T follicular helper cell (primary cell): ENCODE results near the gene ABR.
"Not testable (repeated sequence)": the region's sequence is repeated elsewhere in the genome, so short reads cannot be mapped to it uniquely, and the experiment has no call there.

Experiments
- DNase-seq: peaks from one replicate; pipeline ENCODE4 v3.0.0-alpha.2; 2020; ENCODE audit warnings: low read depth

Gene ABR

GRCh38 chr17:1147664-1148063 lies 32.1 kb downstream of the ABR start:
- no peak for DNase-seq

GRCh38 chr17:1146561-1147265 lies 33.1 kb downstream of the ABR start:
- no peak for DNase-seq

DNA sequence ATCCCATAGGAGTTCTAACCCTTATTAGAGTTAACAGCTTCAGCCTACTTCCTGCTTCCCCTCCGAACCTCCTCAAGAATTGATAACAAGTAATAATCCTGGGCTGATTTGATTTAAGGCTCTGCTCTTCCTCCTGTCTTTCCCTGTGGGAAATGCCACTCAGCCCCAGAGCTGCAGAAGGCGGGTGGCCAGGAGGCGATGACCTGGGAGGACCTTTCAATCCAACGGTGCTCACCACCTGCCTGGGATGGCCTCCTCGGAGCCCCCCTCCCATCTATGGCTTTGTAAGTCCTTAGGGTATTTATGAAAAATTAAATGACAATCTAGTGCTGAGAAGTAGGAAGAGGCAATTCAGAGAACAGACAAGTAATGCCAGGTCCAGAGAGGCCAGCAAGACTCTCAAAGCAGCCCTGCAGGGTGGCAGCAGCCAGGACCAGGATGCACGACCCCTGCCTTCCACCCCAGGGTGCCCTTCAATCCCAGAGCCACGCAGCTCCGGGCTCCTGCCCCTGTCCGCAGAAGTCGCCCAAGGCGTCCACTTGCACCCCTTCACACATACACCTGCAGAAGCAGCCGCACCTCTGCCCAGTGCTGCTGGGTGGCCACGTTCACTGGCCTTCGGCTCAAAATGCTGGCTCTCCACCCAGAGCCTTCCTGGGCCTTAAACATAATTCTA lies 34.3 kb downstream of the ABR start:
- DNase-seq, result no peak

- no peak for DNase-seq
Measured at GRCh38 chr17:1144162-1144561, 35.6 kb downstream of the ABR start.

GRCh38 chr17:1143573-1143972 lies 36.2 kb downstream of the ABR start:
- no peak for DNase-seq

GRCh38 chr17:1142561-1142971 lies 37.2 kb downstream of the ABR start:
- no peak for DNase-seq

GRCh38 chr17:1137465-1137894 lies 42.3 kb downstream of the ABR start:
- DNase-seq, result no peak

- DNase-seq, result no peak
Measured at GRCh38 chr17:1136748-1137147, 43.0 kb downstream of the ABR start.

DNA sequence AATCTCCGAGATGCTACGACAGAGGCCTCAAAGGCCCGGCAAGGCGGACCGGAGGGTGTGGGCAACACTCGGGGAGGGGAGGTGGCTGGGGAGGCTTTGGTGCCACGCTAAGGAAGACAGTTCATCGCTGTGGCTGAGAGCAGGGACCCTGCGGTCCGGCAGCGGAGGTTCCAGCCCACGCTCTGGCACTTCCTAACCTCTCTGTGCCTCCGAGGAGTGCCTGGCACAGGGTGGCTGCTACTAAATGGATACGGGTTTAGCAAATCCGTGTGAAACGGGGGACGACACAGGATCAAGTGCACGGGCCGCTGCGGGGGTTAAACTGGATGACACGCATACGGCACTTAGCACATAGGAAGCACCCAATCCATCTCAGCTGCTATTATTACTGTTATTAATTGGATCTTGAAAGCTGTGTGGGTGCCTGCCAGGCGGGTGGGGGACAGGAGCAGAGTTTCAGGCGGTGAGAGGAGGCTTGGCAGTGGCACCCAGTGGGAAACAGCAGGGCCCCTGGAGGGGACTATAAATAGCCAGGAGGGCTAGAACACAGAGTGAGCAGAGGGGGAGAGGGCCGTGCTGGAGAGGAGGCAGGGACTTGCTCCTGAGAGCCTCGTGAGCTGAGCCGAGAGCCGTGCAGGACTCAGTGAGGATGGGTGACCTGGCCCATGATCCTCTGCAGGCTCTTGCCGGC lies 45.0 kb downstream of the ABR start:
- DNase-seq, result no peak

- DNase-seq, result no peak
Measured at GRCh38 chr17:1130191-1130590, 49.6 kb downstream of the ABR start.

DNA sequence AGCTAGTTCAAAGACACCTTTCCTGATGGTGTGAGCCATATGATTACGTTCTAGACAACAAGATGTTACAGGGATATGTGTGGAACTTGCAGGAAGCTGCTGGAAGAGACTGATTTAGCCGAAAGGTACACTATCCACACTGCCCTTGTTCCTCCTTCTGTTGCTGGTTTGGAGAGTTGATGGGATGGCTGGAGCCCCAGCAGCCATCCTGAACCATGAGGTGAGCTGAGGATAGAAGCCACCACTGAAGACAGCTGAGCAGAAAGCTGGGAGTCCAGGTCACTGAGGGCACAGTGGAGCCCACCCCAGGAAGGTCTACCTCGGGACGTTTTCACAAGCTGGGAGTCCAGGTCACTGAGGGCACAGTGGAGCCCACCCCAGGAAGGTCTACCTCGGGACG lies 51.3 kb downstream of the ABR start:
- DNase-seq, result not testable (repeated sequence)

GRCh38 chr17:1126801-1127550 lies 52.8 kb downstream of the ABR start:
- no peak for DNase-seq

GRCh38 chr17:1126250-1126797 lies 53.5 kb downstream of the ABR start:
- no peak for DNase-seq

- DNase-seq, result no peak
Measured at GRCh38 chr17:1125788-1126145, 54.0 kb downstream of the ABR start.

DNA sequence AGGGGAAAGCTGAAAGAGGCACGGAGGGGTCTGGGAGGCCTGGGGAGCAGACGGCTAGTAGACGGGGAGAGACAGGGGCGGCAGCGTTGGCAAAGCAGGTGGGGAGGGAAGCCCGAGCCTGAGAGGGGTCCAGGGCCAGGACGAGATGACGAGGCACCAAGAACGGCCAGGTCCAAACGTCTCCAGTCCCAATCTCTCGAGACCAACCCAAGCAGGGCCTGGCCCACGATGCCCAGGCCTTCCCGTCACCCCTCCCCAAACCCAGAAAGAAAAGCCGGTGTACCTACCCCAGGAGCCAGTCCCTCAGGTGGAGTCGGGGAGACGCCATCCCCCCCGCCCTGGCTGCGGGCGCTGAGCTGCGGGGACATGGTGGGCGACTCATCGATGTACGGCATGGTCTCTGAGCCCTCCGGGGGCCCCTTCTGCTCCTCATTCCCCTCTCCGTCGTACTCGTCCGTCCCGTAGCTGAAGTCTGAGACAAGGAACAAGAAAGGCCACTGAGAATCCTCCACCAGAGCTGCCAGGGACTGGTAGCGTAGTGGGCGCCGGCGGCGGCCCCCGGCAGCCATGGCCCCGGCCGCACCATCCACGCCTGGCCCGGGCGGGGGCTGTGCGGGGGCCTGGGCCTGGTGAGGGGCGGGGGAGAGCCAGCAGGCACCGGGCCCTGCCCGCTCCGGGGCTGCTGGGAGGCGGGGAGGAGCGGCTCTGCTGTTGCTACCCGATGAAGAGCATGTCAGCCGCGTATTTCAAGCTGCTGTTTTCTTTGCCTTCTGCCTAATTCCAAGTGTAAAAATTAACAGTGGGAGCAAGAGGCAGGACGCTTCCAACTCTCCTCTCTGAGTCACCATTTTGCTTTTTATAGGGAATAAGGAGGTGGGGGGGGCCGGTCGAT lies 54.6 kb downstream of the ABR start:
- DNase-seq, result no peak

- DNase-seq, result no peak
Measured at GRCh38 chr17:1123921-1124715, 55.7 kb downstream of the ABR start.

- DNase-seq, result no peak
Measured at GRCh38 chr17:1123393-1123831, 56.4 kb downstream of the ABR start.

- DNase-seq, result peak; percentile 70
Measured at GRCh38 chr17:1122533-1123392, 57.0 kb downstream of the ABR start.

- DNase-seq, result not testable (repeated sequence)
Measured at GRCh38 chr17:1121442-1121817, 58.4 kb downstream of the ABR start.
